GM12878 (cell line): ENCODE measurements around the gene STAG2. TPM values are rescaled to one million over a fixed set of nuclear protein-coding genes. Genes with fewer than 3 reads are reported as not detected.

ENCODE experiments used
- ATAC-seq: fragments of 200-7000 bp; cut with Tn5 transposase; 3 replicates; pipeline ENCODE4 v1.9.1; 2020; ENCODE audit warnings: mild to moderate bottlenecking, moderate library complexity
- BruUV-seq: library from RNA; stranded (reverse); fragments of 400-500 nt; replicated peaks from 2 replicates; lab custom pipeline; 2021; lab: Mats Ljungman, UMichigan
- CTCF ChIA-PET: fragments of 300-600 bp; sonication (Branson Sonifier 250); formaldehyde crosslinking; extraction: SDS; loops from one replicate; lab custom pipeline; 2021; ENCODE audit warnings: inconsistent platforms; lab: Yijun Ruan, JAX
- POLR2A ChIA-PET: fragments of 350-600 bp; formaldehyde crosslinking; extraction: SDS; loops from one replicate; lab custom pipeline; 2021; ENCODE audit warnings: inconsistent platforms; lab: Charles Lee
- RAD21 ChIA-PET: fragments of 300-600 bp; sonication (Branson Sonifier 250); formaldehyde crosslinking; loops from one replicate; lab custom pipeline; 2023; ENCODE audit warnings: antibody characterized with exemption; ENCODE audit not compliant: unreplicated experiment; lab: Charles Lee
- SMC1A ChIA-PET: fragments of 300-600 bp; sonication (Branson Sonifier 250); formaldehyde crosslinking; loops from one replicate; lab custom pipeline; 2023; ENCODE audit not compliant: unreplicated experiment, uncharacterized antibody; lab: Charles Lee
- DNase-seq: peaks from one replicate; pipeline ENCODE4 v3.0.0-alpha.2; 2011; ENCODE audit warnings: low read depth, low spot score
- FAIRE-seq: peaks from 3 replicates; lab custom pipeline; 2011; peaks lifted over from hg19 to GRCh38; lab: Jason Lieb, UNC
- H2AFZ ChIP-seq: 2 replicates; pipeline ENCODE4 v1.6.0; 2011; ENCODE audit warnings: low read depth, low read length, control low read depth; ENCODE audit not compliant: control insufficient read depth
- H3K27ac ChIP-seq: 2 replicates; pipeline ENCODE4 v1.5.1; 2011; ENCODE audit warnings: control low read depth; ENCODE audit not compliant: control insufficient read depth, insufficient read depth
- H3K27me3 ChIP-seq, 2 experiments: replicated peaks in 1 of 2; 2 replicates each; pipeline versions ENCODE4 v1.6.0 to v1.6.1; 2011; ENCODE audit warnings: low read length in 1 of 2; ENCODE audit not compliant: control insufficient read depth in 2 of 2, insufficient read depth in 2 of 2
- H3K36me3 ChIP-seq, 2 experiments: 2 replicates each; pipeline ENCODE4 v1.5.1; 2011; ENCODE audit warnings: low read length in 1 of 2; ENCODE audit not compliant: control insufficient read depth in 2 of 2, insufficient read depth in 2 of 2
- H3K4me1 ChIP-seq: 2 replicates; pipeline ENCODE4 v1.6.1; 2011; ENCODE audit warnings: mild to moderate bottlenecking, low read length, moderate library complexity, mixed read lengths; ENCODE audit not compliant: control insufficient read depth, insufficient read depth
- H3K4me2 ChIP-seq: 2 replicates; pipeline ENCODE4 v1.6.0; 2011; ENCODE audit warnings: control low read depth; ENCODE audit not compliant: control insufficient read depth, insufficient read depth
- H3K4me3 ChIP-seq: fragments of 200-600 bp; sonication (generic); 2 replicates; pipeline ENCODE4 v1.5.1; 2016
- H3K79me2 ChIP-seq: 2 replicates; pipeline ENCODE4 v1.6.0; 2011; ENCODE audit warnings: low read length; ENCODE audit not compliant: control insufficient read depth, insufficient read depth
- H3K9ac ChIP-seq: 2 replicates; pipeline ENCODE4 v1.8.0; 2011; ENCODE audit warnings: low read length, control low read depth, mixed read lengths; ENCODE audit not compliant: control insufficient read depth, insufficient read depth
- H3K9me3 ChIP-seq: replicated peaks from 3 replicates; pipeline ENCODE4 v1.5.1; 2011; ENCODE audit warnings: mild to moderate bottlenecking, low read length; ENCODE audit not compliant: control insufficient read depth, insufficient read depth
- H4K20me1 ChIP-seq: 2 replicates; pipeline ENCODE4 v1.6.0; 2011; ENCODE audit not compliant: control insufficient read depth, insufficient read depth
- EED ChIP-seq: sonication (generic); IDR thresholded peaks from 2 replicates; pipeline ENCODE4 v1.6.1; 2016; ENCODE audit warnings: antibody characterized with exemption, low read depth
- MEF2B ChIP-seq: fragments of 450-650 bp; IDR thresholded peaks from 2 replicates; pipeline ENCODE4 v1.6.1; 2018; ENCODE audit warnings: mild to moderate bottlenecking, moderate library complexity; ENCODE audit not compliant: partially characterized antibody, poor library complexity, severe bottlenecking
- NFYB ChIP-seq: IDR thresholded peaks from 2 replicates; pipeline ENCODE4 v1.6.1; 2011; ENCODE audit warnings: low read depth, mild to moderate bottlenecking, low read length, improper control_type of control experiment, moderate library complexity; ENCODE audit not compliant: insufficient read depth
- RUNX3 ChIP-seq: IDR thresholded peaks from 2 replicates; pipeline ENCODE4 v1.6.1; 2012; ENCODE audit warnings: low read length, inconsistent platforms
- SMC3 ChIP-seq: IDR thresholded peaks from 2 replicates; pipeline ENCODE4 v1.6.1; 2011; ENCODE audit warnings: low read length, improper control_type of control experiment, borderline replicate concordance
- SP1 ChIP-seq: IDR thresholded peaks from one replicate; pipeline ENCODE4 v1.6.1; 2011; ENCODE audit warnings: low read depth, low read length
- ZNF24 ChIP-seq: fragments of 450-650 bp; IDR thresholded peaks from 2 replicates; pipeline ENCODE4 v1.6.1; 2017; ENCODE audit warnings: antibody characterized with exemption, mild to moderate bottlenecking
- ZNF687 ChIP-seq: fragments of 450-650 bp; IDR thresholded peaks from 2 replicates; pipeline ENCODE4 v1.6.1; 2017; ENCODE audit warnings: mild to moderate bottlenecking, moderate library complexity
- WGBS: methylation state at CpG from one replicate; pipeline ENCODE4 v1.1.6; 2016; ENCODE audit warnings: low lambda C conversion rate; ENCODE audit not compliant: insufficient replicate concordance, insufficient coverage; ENCODE audit errors: missing lambda C conversion rate; 5-methylcytosine and 5-hydroxymethylcytosine counted together
- in situ Hi-C: fragments of 300-500 bp; cut with MboI; formaldehyde crosslinking; loops from 9 replicates; pipeline ENCODE4 v1.14.3; 2018; ENCODE audit warnings: mixed read lengths
- intact Hi-C: fragments of 100-400 bp; cut with micrococcal nuclease; formaldehyde crosslinking; loops from one replicate; pipeline ENCODE4 v1.14.2; 2022; ENCODE audit not compliant: unreplicated experiment
- polyA plus RNA-seq, 11 experiments: library from polyadenylated mRNA; depleted of rRNA in 4 of 11; unstranded in 6 of 11; stranded (reverse) in 5 of 11; fragments of >200 nt; fragmentation: Nextera tagmentation in 4 of 11; fragmentation: Illumina TruSeq in 1 of 11; extraction: Ambion mirVana in 4 of 11; extraction: Trizol in 1 of 11; gene quantifications; 1 replicate in 1 of 11; 2 replicates in 10 of 11; pipeline versions ENCODE4 v1.2.1 to v1.2.3, GENCODE V29; 2011 to 2016; ENCODE audit warnings: inconsistent platforms in 2 of 11, missing spikeins in 2 of 11, low read depth in 1 of 11
- total RNA-seq, 4 experiments: library from RNA; depleted of rRNA in 3 of 4; stranded (reverse); fragments of >200 nt in 3 of 4; fragmentation: Illumina TruSeq in 1 of 4; extraction: Trizol in 1 of 4; gene quantifications; 2 replicates each; pipeline versions ENCODE4 v1.2.1 to v1.2.3, GENCODE V29; 2013 to 2021
- TF ChIP-seq, protein P1 (sequence below): fragments of 150-350 bp; IDR thresholded peaks from 2 replicates; pipeline ENCODE4 v1.6.1; 2016; ENCODE audit warnings: low read depth, low read length
- TF ChIP-seq, protein P2 (sequence below): fragments of 450-650 bp; IDR thresholded peaks from 2 replicates; pipeline ENCODE4 v1.6.1; 2016; ENCODE audit warnings: mild to moderate bottlenecking

Gene STAG2
- total and polyA plus RNA-seq, 10 of the 15 experiments (the other 5 are each of a cell fraction or from before 2014, with no cell fraction given) = 26.9 to 84.2 (median 46.7) TPM

DNA sequence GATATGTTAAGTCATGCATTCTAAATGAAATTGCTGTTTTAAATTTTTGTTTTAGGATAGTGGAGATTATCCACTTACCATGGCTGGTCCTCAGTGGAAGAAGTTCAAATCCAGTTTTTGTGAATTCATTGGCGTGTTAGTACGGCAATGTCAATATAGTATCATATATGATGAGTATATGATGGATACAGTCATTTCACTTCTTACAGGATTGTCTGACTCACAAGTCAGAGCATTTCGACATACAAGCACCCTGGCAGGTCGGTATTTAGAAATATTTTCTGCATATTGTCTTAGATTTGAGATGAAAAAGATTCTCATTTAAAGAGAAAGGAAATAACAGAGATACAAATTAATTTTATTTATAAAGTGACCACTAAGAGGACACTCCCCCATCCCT is 83.6 kb downstream of the STAG2 start:
- Histone ChIP-seq H3K27ac (no peak overlapping the region), H3K4me2 (no peak overlapping the region), H3K79me2 (no peaks in the 10 kb centered on the region), H3K9ac (no peak overlapping the region), H3K36me3 (peaks cover 0 to 2% of the 10 kb centered on the region in 2 experiments; a peak in 1 of 4 replicates), H3K27me3 (no peaks in the 10 kb centered on the region), H4K20me1 (no peaks in the 10 kb centered on the region), H3K4me1 (no peaks in the 10 kb centered on the region), H2AFZ (no peak overlapping the region), H3K4me3 (no peak overlapping the region), H3K9me3 (no peaks in the 10 kb centered on the region)
- 56% methylated on average over 4 of the region's 4 CpGs for WGBS
- no peak for DNase-seq
- no TSS peak for BruUV-seq
- ChIA-PET POLR2A (no interaction called here), RAD21 (no interaction called here), SMC1A (no interaction called here), CTCF (no interaction called here)
- no peak for ATAC-seq
- in situ Hi-C loops = no loop called here
- intact Hi-C loops = no loop called here
- no peak for TF ChIP-seq EED
- TF ChIP-seq ZNF24 = no peak
- TF ChIP-seq ZNF687 = no peak
- no peak for TF ChIP-seq SMC3
- TF ChIP-seq, protein P1, sequence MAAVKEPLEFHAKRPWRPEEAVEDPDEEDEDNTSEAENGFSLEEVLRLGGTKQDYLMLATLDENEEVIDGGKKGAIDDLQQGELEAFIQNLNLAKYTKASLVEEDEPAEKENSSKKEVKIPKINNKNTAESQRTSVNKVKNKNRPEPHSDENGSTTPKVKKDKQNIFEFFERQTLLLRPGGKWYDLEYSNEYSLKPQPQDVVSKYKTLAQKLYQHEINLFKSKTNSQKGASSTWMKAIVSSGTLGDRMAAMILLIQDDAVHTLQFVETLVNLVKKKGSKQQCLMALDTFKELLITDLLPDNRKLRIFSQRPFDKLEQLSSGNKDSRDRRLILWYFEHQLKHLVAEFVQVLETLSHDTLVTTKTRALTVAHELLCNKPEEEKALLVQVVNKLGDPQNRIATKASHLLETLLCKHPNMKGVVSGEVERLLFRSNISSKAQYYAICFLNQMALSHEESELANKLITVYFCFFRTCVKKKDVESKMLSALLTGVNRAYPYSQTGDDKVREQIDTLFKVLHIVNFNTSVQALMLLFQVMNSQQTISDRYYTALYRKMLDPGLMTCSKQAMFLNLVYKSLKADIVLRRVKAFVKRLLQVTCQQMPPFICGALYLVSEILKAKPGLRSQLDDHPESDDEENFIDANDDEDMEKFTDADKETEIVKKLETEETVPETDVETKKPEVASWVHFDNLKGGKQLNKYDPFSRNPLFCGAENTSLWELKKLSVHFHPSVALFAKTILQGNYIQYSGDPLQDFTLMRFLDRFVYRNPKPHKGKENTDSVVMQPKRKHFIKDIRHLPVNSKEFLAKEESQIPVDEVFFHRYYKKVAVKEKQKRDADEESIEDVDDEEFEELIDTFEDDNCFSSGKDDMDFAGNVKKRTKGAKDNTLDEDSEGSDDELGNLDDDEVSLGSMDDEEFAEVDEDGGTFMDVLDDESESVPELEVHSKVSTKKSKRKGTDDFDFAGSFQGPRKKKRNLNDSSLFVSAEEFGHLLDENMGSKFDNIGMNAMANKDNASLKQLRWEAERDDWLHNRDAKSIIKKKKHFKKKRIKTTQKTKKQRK = no peak
- TF ChIP-seq MEF2B = no peak
- TF ChIP-seq, protein P2, sequence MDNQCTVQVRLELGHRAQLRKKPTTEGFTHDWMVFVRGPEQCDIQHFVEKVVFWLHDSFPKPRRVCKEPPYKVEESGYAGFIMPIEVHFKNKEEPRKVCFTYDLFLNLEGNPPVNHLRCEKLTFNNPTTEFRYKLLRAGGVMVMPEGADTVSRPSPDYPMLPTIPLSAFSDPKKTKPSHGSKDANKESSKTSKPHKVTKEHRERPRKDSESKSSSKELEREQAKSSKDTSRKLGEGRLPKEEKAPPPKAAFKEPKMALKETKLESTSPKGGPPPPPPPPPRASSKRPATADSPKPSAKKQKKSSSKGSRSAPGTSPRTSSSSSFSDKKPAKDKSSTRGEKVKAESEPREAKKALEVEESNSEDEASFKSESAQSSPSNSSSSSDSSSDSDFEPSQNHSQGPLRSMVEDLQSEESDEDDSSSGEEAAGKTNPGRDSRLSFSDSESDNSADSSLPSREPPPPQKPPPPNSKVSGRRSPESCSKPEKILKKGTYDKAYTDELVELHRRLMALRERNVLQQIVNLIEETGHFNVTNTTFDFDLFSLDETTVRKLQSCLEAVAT = no peak
- no peak for TF ChIP-seq SP1
- no peak for TF ChIP-seq RUNX3
- no peak for TF ChIP-seq NFYB
- FAIRE-seq = no peak
